ENCODE measurements around the gene GALNT14. TPM values are rescaled to one million over a fixed set of nuclear protein-coding genes. Genes with fewer than 3 reads are reported as not detected.

Gene GALNT14
- total and polyA plus RNA-seq, 10 of the 15 experiments (the other 5 are each of a cell fraction or from before 2014, with no cell fraction given) = 3.7 to 17.8 (median 6.0) TPM

GRCh38 chr2:30955516-30956132, 182.6 kb downstream of the GALNT14 start (continued):
- TF ChIP-seq CUX1 (IDR thresholded peaks at IDR 0.05; ENCODE audit: insufficient replicate concordance, low read depth, low read length) = no peak
- no peak for TF ChIP-seq PML (IDR thresholded peaks at IDR 0.05; ENCODE audit: low read length)
- no peak for TF ChIP-seq BCL11A (IDR thresholded peaks at IDR 0.05; ENCODE audit: low read depth, low read length)
- TF ChIP-seq USF1 (IDR thresholded peaks at IDR 0.05; ENCODE audit: borderline replicate concordance, extremely low read length, insufficient read depth, low read depth, low read length) = no peak
- TF ChIP-seq ATF3 (IDR thresholded peaks at IDR 0.05; ENCODE audit: borderline replicate concordance, extremely low read depth, low read depth, low read length) = no peak
- no peak for TF ChIP-seq E4F1 (IDR thresholded peaks at IDR 0.05; ENCODE audit: borderline replicate concordance, partially characterized antibody)
- no peak for TF ChIP-seq GATAD2B (conservative IDR thresholded peaks at IDR 0.05; ENCODE audit: low read depth)
- no peak for TF ChIP-seq STAT3 (IDR thresholded peaks at IDR 0.05; ENCODE audit: low read depth, low read length)
- TF ChIP-seq PKNOX1 (IDR thresholded peaks at IDR 0.05) = no peak
- TF ChIP-seq ZBTB4 (CRISPR knock-in tag; IDR thresholded peaks at IDR 0.05) = no peak
- TF ChIP-seq MEF2B (IDR thresholded peaks at IDR 0.05; ENCODE audit: partially characterized antibody, poor library complexity, severe bottlenecking) = no peak
